Body of pancreas (tissue), 4 donors: Measurements from ENCODE around the gene FANCM.

Experiments used
- CTCF ChIP-seq, 7 experiments: fragments of 450-650 bp in 4 of 7; fragments of 200-600 bp in 3 of 7; sonication (generic) in 3 of 7; IDR thresholded peaks; one replicate each; pipeline ENCODE4 v1.5.1; 2016 to 2019; ENCODE audit warnings: antibody characterized with exemption in 7 of 7
- POLR2A ChIP-seq, 3 donors: fragments of 450-650 bp; IDR thresholded peaks; one replicate each; pipeline ENCODE4 v1.6.1; 2016; ENCODE audit warnings: antibody characterized with exemption in 3 of 3, mild to moderate bottlenecking in 2 of 3

DNA sequence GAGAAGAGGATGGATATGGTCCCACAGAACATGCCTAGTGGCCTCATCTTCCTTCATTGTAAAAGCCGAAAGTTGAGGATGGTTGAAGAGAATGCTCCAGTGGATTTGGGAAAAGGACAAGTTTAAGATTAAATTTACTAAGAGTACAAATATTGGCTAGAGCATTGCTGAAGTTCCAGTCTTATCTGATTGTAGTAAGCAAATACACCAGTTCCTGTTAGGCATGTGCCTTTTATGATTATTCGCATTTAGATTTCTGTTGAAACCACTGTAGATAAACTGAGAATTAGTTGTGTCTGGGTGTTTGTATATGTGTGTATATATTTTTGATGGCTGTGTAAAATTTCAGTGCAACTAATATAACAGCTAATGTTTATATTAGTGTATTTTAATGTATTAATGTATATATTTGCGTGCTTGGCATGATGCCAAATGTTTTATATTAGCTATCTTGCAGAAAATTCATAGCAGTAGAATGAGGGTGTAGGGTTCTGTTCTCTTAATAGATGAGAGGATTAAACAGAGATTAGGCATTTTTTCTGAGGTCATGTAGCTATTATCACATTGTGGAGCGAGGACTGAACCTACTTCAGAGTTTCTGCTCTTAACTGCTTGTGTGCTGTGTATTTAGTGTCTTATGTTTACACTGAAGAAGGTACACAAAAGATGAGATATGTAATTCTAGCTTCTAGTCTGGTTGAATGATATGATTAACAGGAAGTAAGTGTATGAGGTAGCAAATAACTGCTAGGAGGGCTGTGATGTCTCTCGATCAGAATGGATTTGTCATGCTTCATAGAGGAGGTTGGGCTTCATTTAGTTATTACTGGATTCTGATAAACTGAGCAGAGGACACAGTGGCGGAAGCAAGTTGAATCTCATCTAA lies 22.6 kb upstream of the FANCM start:
- TF ChIP-seq POLR2A (IDR thresholded peaks at IDR 0.05) (no peak), CTCF (IDR thresholded peaks at IDR 0.05) (no peak)
